ENCODE data around the gene SNAI3.
A peak's percentile ranks its signal among the peaks of the same experiment; 100 is the strongest.

The SNAI3 gene

GRCh38 chr16:88640498-88641247 is 45.6 kb downstream of the SNAI3 start:
- peaks cover 0 to 5% of the 10 kb centered on the region in 2 donors for H3K27me3 Mint-ChIP-seq
- peak overlapping the region; percentile 95 for H3K27ac Mint-ChIP-seq
- H3K4me1 Mint-ChIP-seq, result peaks cover 56 to 87% of the 10 kb centered on the region in 2 donors
- H3K4me3 Mint-ChIP-seq, result peak overlapping the region in 1 of 2 donors; percentile 65
- no peaks in the 10 kb centered on the region for H3K9me3 Mint-ChIP-seq
- H3K36me3 Mint-ChIP-seq, result peaks cover 29 to 35% of the 10 kb centered on the region in 2 donors
- DNase-seq (no peak), ATAC-seq (replicated peaks) (peak; percentile 27 to 35)

GRCh38 chr16:88640039-88640495 is 46.2 kb downstream of the SNAI3 start:
- DNase-seq (no peak), ATAC-seq (replicated peaks) (peak; percentile 5 to 9)
- peaks cover 23 to 30% of the 10 kb centered on the region in 2 donors for H3K36me3 Mint-ChIP-seq
- no peaks in the 10 kb centered on the region for H3K9me3 Mint-ChIP-seq
- peak overlapping the region; percentile 95 for H3K27ac Mint-ChIP-seq
- peaks cover 0 to 5% of the 10 kb centered on the region in 2 donors for H3K27me3 Mint-ChIP-seq
- H3K4me1 Mint-ChIP-seq, result peaks cover 57 to 87% of the 10 kb centered on the region in 2 donors
- peak overlapping the region in 1 of 2 donors; percentile 65 for H3K4me3 Mint-ChIP-seq

DNA sequence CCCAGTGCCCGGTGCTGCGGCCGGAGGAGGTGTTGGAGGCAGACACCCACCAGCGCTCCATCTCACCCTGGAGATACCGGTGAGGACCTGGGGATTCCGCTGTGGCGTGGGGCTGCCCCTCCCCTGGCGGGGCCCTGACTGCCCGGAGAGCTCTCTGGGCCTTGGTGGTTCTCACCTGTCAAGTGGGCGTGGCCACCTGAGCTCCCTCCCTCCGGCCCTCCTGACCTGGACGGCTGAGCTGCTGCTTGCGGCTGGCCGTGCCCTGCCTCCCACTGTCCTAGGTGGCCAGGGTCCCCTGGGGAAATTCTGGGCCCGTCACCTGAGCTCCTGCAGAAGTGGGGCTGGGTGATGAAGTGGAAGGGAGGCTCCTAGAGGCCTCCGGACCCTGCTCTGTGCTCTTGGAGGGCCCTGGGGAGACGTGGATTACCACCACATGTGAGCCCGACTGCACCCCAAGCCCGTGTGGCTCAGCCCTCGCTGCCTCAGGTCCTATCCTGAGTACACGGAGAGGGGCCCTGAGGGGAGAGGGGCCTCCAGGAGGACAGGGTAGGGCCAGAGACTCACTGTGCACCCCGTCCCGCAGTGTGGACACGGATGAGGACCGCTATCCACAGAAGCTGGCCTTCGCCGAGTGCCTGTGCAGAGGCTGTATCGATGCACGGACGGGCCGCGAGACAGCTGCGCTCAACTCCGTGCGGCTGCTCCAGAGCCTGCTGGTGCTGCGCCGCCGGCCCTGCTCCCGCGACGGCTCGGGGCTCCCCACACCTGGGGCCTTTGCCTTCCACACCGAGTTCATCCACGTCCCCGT is 46.9 kb downstream of the SNAI3 start:
- Mint-ChIP-seq H3K4me1 (peaks cover 57 to 87% of the 10 kb centered on the region in 2 donors), H3K27me3 (peaks cover 0 to 5% of the 10 kb centered on the region in 2 donors), H3K9me3 (no peaks in the 10 kb centered on the region), H3K27ac (peak overlapping the region; percentile 95), H3K4me3 (peak overlapping the region in 1 of 2 donors; percentile 65), H3K36me3 (peaks cover 17 to 25% of the 10 kb centered on the region in 2 donors)
- ATAC-seq (replicated peaks) (peak; percentile 35 to 41), DNase-seq (no peak)

- peak within 1 kb of the TSS; percentile 39 to 51 for H3K4me3 Mint-ChIP-seq
- peaks cover 0 to 5% of the 10 kb centered on the region in 2 donors for H3K27me3 Mint-ChIP-seq
- ATAC-seq (replicated peaks), result no peak
- DNase-seq, result no peak
- peak within 1 kb of the TSS; percentile 47 for H3K27ac Mint-ChIP-seq
- H3K9me3 Mint-ChIP-seq, result no peaks in the 10 kb centered on the region
- peaks cover 58 to 86% of the 10 kb centered on the region in 2 donors for H3K4me1 Mint-ChIP-seq
- peaks cover 10 to 22% of the 10 kb centered on the region in 2 donors for H3K36me3 Mint-ChIP-seq
These were observed 47.7 kb downstream of the SNAI3 start, which contains the start of gene IL17C for GRCh38 chr16:88638323-88639230. Gene IL17C, plus strand, starts transcription at chr16:88638572. Its CDS starts 70 bp downstream, at chr16:88638642.

DNA sequence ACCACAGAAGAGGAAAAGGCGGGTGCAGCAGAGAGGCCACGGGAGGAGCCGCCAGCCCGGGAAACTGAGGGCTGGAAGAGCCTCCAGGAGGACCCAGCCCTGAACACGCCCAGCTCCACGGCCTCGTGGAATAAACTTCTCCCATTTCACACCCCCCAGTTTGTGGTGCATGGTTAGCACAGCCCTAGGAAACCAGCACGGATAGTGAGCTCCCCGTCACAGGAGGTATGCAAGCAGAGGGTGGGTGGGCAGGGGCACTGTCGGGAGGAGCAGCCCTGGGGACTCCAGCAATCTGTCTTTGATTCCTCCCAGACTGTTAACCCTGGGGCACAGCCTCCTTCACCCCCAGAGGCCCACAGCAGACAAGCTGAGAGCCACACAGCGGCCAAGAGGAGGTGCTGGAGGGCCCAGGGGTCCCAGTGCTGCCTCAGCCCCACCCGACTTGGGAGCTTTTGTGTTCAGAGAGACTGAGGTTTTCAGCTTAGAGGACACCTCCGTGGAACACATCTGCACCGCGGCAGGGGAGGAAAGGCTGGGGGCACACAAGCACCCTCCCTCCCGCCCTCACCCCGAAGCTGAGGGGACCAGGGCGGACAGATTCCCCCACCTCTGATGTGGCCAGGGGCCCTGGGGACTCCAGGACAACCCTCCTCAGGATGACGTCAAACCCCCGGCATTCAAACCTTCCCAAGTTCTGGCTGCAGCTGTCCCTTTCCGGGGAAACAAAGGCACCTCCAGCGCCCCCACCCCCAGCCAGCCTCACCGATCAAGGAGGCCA is 49.6 kb downstream of the SNAI3 start:
- H3K36me3 Mint-ChIP-seq, result peaks cover 10 to 19% of the 10 kb centered on the region in 2 donors
- no peak overlapping the region for H3K4me3 Mint-ChIP-seq
- ATAC-seq (replicated peaks), result no peak
- peaks cover 55 to 83% of the 10 kb centered on the region in 2 donors for H3K4me1 Mint-ChIP-seq
- H3K27me3 Mint-ChIP-seq, result peaks cover 0 to 5% of the 10 kb centered on the region in 2 donors
- H3K9me3 Mint-ChIP-seq, result no peaks in the 10 kb centered on the region
- DNase-seq, result no peak
- peak overlapping the region; percentile 63 for H3K27ac Mint-ChIP-seq

GRCh38 chr16:88635671-88636319 is 50.5 kb downstream of the SNAI3 start:
- H3K36me3 Mint-ChIP-seq, result peaks cover 16 to 24% of the 10 kb centered on the region in 2 donors
- no peak for DNase-seq
- H3K9me3 Mint-ChIP-seq, result no peaks in the 10 kb centered on the region
- H3K4me1 Mint-ChIP-seq, result peaks cover 51 to 75% of the 10 kb centered on the region in 2 donors
- peak overlapping the region; percentile 90 for H3K27ac Mint-ChIP-seq
- ATAC-seq (replicated peaks), result no peak
- peaks cover 0 to 5% of the 10 kb centered on the region in 2 donors for H3K27me3 Mint-ChIP-seq
- peak overlapping the region; percentile 83 to 91 for H3K4me3 Mint-ChIP-seq

DNA sequence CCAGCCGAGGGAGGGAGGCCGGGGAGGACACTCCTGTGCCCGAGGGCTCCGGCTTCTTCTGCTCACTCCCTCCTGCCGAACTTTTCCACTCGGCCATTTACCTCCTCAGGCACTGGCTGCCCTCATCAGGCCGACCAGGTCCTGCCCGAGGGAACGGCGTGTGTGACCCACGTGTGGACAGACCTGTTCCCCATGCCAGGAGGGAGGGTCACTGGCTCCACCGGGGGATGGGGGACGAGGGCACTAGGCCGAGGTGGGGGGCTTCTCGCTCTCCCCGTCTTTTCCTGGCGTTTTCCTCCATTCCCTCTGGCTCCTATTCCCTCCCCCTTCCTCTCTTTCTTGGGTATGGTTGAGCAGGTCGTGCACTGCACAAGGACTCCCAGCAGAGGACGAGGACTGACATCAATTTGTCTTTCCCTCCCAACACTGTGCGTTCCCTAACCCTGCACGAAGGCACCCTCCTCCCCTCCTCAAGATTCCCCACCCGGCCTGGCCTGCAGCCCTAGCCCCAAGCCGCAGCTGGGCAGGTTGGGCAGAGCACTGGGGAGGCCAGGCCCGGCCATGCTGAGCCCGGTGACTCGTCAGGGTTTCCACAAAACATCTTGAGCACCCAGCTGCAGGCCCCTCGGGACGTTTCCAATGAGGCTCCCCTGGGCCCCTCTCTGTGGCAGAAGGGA is 51.2 kb downstream of the SNAI3 start:
- Mint-ChIP-seq H3K27ac (peak overlapping the region; percentile 90), H3K36me3 (peaks cover 20% of the 10 kb centered on the region in 2 donors), H3K4me3 (peak overlapping the region; percentile 83 to 91), H3K9me3 (no peaks in the 10 kb centered on the region), H3K4me1 (peaks cover 45 to 68% of the 10 kb centered on the region in 2 donors), H3K27me3 (peaks cover 0 to 2% of the 10 kb centered on the region in 2 donors)
- DNase-seq (no peak), ATAC-seq (replicated peaks) (no peak)

GRCh38 chr16:88634141-88634993 is 51.9 kb downstream of the SNAI3 start:
- peak overlapping the region; percentile 92 for H3K27ac Mint-ChIP-seq
- no peaks in the 10 kb centered on the region for H3K27me3 Mint-ChIP-seq
- ATAC-seq (replicated peaks), result peak; percentile 72 to 80
- DNase-seq, result peak; percentile 86
- H3K36me3 Mint-ChIP-seq, result peaks cover 20 to 25% of the 10 kb centered on the region in 2 donors
- H3K9me3 Mint-ChIP-seq, result no peaks in the 10 kb centered on the region
- peaks cover 41 to 60% of the 10 kb centered on the region in 2 donors for H3K4me1 Mint-ChIP-seq
- H3K4me3 Mint-ChIP-seq, result peak overlapping the region; percentile 83 to 91

DNA sequence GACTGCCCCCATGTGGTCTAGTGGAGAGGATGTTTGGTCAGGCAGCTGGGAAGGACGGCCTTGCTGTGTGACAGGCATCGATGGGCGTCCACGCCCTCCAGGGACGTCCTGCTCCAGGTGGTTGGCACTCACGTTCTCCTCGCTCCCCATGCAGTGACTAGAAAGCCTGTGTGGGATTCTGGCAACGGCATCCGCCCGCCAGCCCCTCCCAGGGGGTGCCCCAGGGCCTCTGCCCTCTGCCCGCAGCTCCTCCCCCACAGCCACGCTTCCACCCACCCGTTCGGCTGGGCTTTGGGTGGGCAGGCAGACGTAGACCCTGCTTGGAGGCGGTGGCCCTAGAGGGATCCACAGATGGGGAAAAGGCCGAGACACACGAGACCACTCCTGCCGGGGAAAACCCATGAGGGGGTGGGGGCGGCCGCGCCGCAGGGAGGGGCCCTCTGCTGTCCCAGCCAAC is 52.6 kb downstream of the SNAI3 start:
- ATAC-seq (replicated peaks) (peak; percentile 70 to 71), DNase-seq (peak; percentile 86)
- H3K27ac Mint-ChIP-seq, result peak overlapping the region; percentile 92
- peaks cover 37 to 54% of the 10 kb centered on the region in 2 donors for H3K4me1 Mint-ChIP-seq
- H3K27me3 Mint-ChIP-seq, result no peaks in the 10 kb centered on the region
- no peaks in the 10 kb centered on the region for H3K9me3 Mint-ChIP-seq
- peaks cover 21 to 26% of the 10 kb centered on the region in 2 donors for H3K36me3 Mint-ChIP-seq
- H3K4me3 Mint-ChIP-seq, result peak overlapping the region; percentile 83 to 91

GRCh38 chr16:88632587-88632930 is 53.7 kb downstream of the SNAI3 start:
- Mint-ChIP-seq H3K4me1 (peaks cover 29 to 48% of the 10 kb centered on the region in 2 donors), H3K36me3 (peaks cover 31 to 37% of the 10 kb centered on the region in 2 donors), H3K4me3 (no peak overlapping the region), H3K27me3 (no peaks in the 10 kb centered on the region), H3K9me3 (no peaks in the 10 kb centered on the region), H3K27ac (peak overlapping the region; percentile 92)
- ATAC-seq (replicated peaks) (no peak), DNase-seq (no peak)

DNA sequence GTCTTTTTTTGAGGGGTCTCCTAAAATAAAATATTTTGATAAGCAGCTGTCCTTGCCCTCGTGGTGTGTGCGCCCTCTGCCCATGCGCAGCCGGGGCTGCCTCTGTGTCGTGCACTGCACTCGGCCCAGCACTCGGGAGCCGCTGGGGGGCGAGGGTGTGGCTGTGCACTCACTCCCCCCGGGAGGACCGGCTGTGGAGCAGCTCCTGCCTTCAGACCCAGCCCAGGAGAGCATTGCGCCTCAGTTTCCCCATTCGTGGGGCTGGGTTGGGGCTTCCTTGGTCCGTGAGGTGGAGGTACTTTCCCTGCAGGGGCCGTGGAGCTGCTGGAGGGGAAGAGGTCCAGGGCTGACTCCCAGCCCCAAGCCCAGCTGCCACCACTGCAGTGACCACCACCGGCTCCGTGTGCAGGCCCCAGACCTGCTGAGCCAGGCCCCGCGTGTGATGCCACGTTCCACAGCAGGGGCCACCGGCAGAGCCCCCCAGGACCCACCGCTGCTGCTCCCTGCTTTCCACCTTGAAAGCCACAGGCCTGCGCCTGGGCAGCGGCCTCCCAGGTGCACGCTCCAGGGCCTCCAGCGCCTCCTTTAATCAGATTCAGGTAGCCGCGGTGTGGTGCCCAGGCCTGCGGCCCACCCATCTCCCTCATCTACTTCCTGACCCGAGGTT is 54.3 kb downstream of the SNAI3 start:
- H3K27ac Mint-ChIP-seq, result no peak overlapping the region
- no peaks in the 10 kb centered on the region for H3K9me3 Mint-ChIP-seq
- DNase-seq (no peak), ATAC-seq (replicated peaks) (no peak)
- peaks cover 28 to 46% of the 10 kb centered on the region in 2 donors for H3K4me1 Mint-ChIP-seq
- no peaks in the 10 kb centered on the region for H3K27me3 Mint-ChIP-seq
- peaks cover 35 to 42% of the 10 kb centered on the region in 2 donors for H3K36me3 Mint-ChIP-seq
- H3K4me3 Mint-ChIP-seq, result no peak overlapping the region

Measured in stimulated activated naive B cell treated with anti-CD40 and anti-IgM and Interleukin-4, amounts not matched to agents 10 μg/mL and 1 μg/mL and 100 μg/mL, for 72 hours (primary cell).